CD4-positive, alpha-beta T cell (primary cell): ENCODE results near the gene PSMD12. TPM values are rescaled to one million over a fixed set of nuclear protein-coding genes. Genes with fewer than 3 reads are reported as not detected.
A peak's percentile ranks its signal among the peaks of the same experiment; 100 is the strongest.
"Not testable (repeated sequence)": the region's sequence is repeated elsewhere in the genome, so short reads cannot be mapped to it uniquely, and the experiment has no call there.

Experiments used
- ATAC-seq: fragments of 200-7000 bp; cut with Tn5 transposase; one replicate; pipeline ENCODE4 v1.10.0; 2022; ENCODE audit warnings: mild to moderate bottlenecking; ENCODE audit not compliant: poor library complexity
- CTCF ChIA-PET: fragments of 350-600 bp; sonication (Branson Sonifier 250); formaldehyde crosslinking; loops from one replicate; lab custom pipeline; 2021; ENCODE audit warnings: antibody characterized with exemption, inconsistent platforms; lab: Charles Lee
- POLR2A ChIA-PET: fragments of 350-600 bp; sonication (Branson Sonifier 250); formaldehyde crosslinking; loops from one replicate; lab custom pipeline; 2021; ENCODE audit warnings: antibody characterized with exemption, inconsistent platforms; lab: Charles Lee
- DNase-seq, 14 experiments: peaks; one replicate each; pipeline ENCODE4 v3.0.0-alpha.2; 2013 to 2020; ENCODE audit warnings: mixed read lengths in 2 of 14
- H3K27ac ChIP-seq, 2 donors: one replicate each; pipeline versions ENCODE4 v1.5.1 to v1.7.0; 2013; ENCODE audit warnings: low read length in 2 of 2, low read depth in 1 of 2, mild to moderate bottlenecking in 1 of 2
- H3K27me3 ChIP-seq, 2 experiments: 1 replicate in 1 of 2; 2 replicates in 1 of 2; pipeline versions ENCODE4 v1.6.1 to v1.7.0; 2013; ENCODE audit warnings: low read length in 2 of 2, control low read depth in 1 of 2, mild to moderate bottlenecking in 1 of 2, moderate library complexity in 1 of 2; ENCODE audit not compliant: insufficient read depth in 2 of 2, control insufficient read depth in 1 of 2
- H3K36me3 ChIP-seq: one replicate; pipeline ENCODE4 v1.6.1; 2013; ENCODE audit warnings: low read length, control low read depth; ENCODE audit not compliant: insufficient read depth
- H3K4me1 ChIP-seq: one replicate; pipeline ENCODE4 v1.6.1; 2013; ENCODE audit warnings: low read length, control low read depth; ENCODE audit not compliant: insufficient read depth
- H3K4me3 ChIP-seq: one replicate; pipeline ENCODE4 v1.5.1; 2013; ENCODE audit warnings: mild to moderate bottlenecking, low read length, moderate library complexity
- H3K9me3 ChIP-seq, 2 experiments: 1 replicate in 1 of 2; 2 replicates in 1 of 2; pipeline versions ENCODE4 v1.6.1 to v1.7.0; 2013; ENCODE audit warnings: low read length in 2 of 2, mild to moderate bottlenecking in 2 of 2, control low read depth in 1 of 2, moderate library complexity in 1 of 2; ENCODE audit not compliant: control insufficient read depth in 1 of 2, insufficient read depth in 1 of 2
- H3K27ac Mint-ChIP-seq: one replicate; pipeline ENCODE4 v1.8.0; 2020; ENCODE audit warnings: mixed read lengths
- H3K27me3 Mint-ChIP-seq: one replicate; pipeline ENCODE4 v1.8.0; 2021; ENCODE audit warnings: mixed read lengths
- H3K36me3 Mint-ChIP-seq: one replicate; pipeline ENCODE4 v1.8.0; 2021; ENCODE audit warnings: low read depth, mixed read lengths
- H3K4me1 Mint-ChIP-seq: one replicate; pipeline ENCODE4 v1.8.0; 2021; ENCODE audit warnings: low read depth, mixed read lengths
- H3K4me3 Mint-ChIP-seq: one replicate; pipeline ENCODE4 v1.8.0; 2020; ENCODE audit warnings: mild to moderate bottlenecking, mixed read lengths
- H3K9me3 Mint-ChIP-seq: one replicate; pipeline ENCODE4 v1.8.0; 2020; ENCODE audit warnings: mixed read lengths
- intact Hi-C, 2 experiments: fragments of 100-400 bp; cut with DNase I in 1 of 2; cut with micrococcal nuclease in 1 of 2; formaldehyde crosslinking; loops; one replicate each; pipeline versions ENCODE4 v1.15.1 to v1.9.0; 2023 to 2025; cut with DNase I, micrococcal nuclease
- total RNA-seq, 174 experiments: library from RNA in 2 of 174; stranded (reverse) in 2 of 174; gene quantifications; one replicate each; pipeline ENCODE4 v1.2.3 and lab custom pipeline; 2021 to 2026
- TF ChIP-seq, protein P1 (sequence below): fragments of 200-600 bp; IDR thresholded peaks from one replicate; pipeline ENCODE4 v1.8.0; 2022; ENCODE audit warnings: antibody characterized with exemption, mild to moderate bottlenecking

The PSMD12 gene
- total RNA-seq, 2 experiments from 2014 or later, result 49.3 to 52.5 TPM

DNA sequence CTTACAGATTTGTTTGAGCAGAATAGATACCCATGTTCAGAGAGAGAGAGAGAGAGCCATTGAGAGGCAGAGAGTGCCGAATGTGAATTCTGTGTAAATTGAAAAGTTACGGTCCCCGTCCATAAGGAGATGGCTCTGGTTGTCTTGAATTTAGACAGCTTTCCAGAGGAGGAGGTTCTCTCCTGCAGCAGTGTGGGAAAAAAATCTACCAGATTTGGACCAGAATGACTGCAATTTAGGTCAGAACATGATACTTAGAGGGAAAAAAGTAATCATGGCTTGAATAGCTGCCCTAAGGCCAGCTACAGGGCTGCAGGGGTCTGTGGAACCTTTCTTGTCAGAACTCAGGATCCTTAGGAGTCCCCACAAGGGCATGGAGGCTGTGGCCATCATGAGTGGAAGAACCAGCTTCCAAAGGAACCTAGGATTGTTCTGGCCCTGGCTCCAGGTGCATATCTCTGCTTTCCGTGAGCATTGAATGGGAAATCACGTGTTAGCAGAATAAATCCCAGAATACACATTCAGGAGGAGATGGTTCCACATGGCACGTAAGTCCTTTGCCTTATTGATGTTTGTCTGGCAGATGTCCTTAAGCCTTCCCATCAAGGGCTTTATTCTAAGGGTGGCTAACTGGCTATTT lies 23.7 kb upstream of the PSMD12 start:
- Mint-ChIP-seq H3K27ac (peak overlapping the region; percentile 92), H3K36me3 (peaks cover 55% of the 10 kb centered on the region), H3K4me3 (peak overlapping the region; percentile 86), H3K9me3 (no peaks in the 10 kb centered on the region), H3K27me3 (no peaks in the 10 kb centered on the region), H3K4me1 (peaks cover 76% of the 10 kb centered on the region)
- Histone ChIP-seq H3K4me1 (peaks cover 59% of the 10 kb centered on the region), H3K4me3 (peak overlapping the region; percentile 20), H3K36me3 (peaks cover 14% of the 10 kb centered on the region), H3K9me3 (no peaks in the 10 kb centered on the region), H3K27me3 (no peaks in the 10 kb centered on the region), H3K27ac (peak overlapping the region; percentile 50 to 55)
- no peak for DNase-seq
- CTCF ChIA-PET, result interaction anchor here (0.5 to 7.3 kb wide), 5 partner anchors 11 to 988 kb away, joined by 3 to 53 read pairs (median 3); no protein-coding TSS in a partner anchor
- TF ChIP-seq, protein P1, sequence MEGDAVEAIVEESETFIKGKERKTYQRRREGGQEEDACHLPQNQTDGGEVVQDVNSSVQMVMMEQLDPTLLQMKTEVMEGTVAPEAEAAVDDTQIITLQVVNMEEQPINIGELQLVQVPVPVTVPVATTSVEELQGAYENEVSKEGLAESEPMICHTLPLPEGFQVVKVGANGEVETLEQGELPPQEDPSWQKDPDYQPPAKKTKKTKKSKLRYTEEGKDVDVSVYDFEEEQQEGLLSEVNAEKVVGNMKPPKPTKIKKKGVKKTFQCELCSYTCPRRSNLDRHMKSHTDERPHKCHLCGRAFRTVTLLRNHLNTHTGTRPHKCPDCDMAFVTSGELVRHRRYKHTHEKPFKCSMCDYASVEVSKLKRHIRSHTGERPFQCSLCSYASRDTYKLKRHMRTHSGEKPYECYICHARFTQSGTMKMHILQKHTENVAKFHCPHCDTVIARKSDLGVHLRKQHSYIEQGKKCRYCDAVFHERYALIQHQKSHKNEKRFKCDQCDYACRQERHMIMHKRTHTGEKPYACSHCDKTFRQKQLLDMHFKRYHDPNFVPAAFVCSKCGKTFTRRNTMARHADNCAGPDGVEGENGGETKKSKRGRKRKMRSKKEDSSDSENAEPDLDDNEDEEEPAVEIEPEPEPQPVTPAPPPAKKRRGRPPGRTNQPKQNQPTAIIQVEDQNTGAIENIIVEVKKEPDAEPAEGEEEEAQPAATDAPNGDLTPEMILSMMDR, result no peak
- intact Hi-C loops, result loop anchor here in 1 of 2 experiments (1.0 kb wide), 1 partner anchor 85 kb away; no protein-coding TSS in a partner anchor
- peak; percentile 2 for ATAC-seq
- POLR2A ChIA-PET, result interaction anchor here (0.6 to 3.5 kb wide), 12 partner anchors 9 to 88 kb away, joined by 3 to 28 read pairs (median 6); partner anchors contain the start of gene PITPNC1

DNA sequence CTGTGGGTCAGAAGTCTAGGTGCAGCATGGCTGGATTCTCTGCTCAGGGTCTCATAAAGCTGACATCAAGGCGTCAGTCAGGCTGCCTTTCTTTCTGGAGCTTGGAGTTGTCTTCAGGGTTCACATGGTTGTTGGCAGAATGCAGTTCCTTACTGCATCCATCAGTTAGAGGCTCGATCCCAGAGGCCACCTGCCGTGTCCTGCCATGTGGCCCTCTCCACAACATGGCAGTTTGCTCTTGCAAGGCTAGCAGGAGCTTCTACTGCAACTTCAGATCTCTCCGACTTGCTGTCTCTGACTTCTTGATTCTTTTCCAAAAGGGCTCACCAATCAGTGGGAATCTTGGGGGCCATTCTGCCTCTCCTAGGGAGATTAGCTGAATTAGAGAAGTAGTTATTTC lies 22.6 kb upstream of the PSMD12 start:
- DNase-seq (no peak), ATAC-seq (no peak)
- intact Hi-C loops, result loop anchor here in 1 of 2 experiments (5.0 kb wide), 1 partner anchor 33 kb away; no protein-coding TSS in a partner anchor
- Mint-ChIP-seq H3K27me3 (no peaks in the 10 kb centered on the region), H3K36me3 (peaks cover 53% of the 10 kb centered on the region), H3K9me3 (no peaks in the 10 kb centered on the region), H3K4me1 (peaks cover 75% of the 10 kb centered on the region), H3K27ac (peak overlapping the region; percentile 92), H3K4me3 (no peak overlapping the region)
- Histone ChIP-seq H3K27ac (peak overlapping the region; percentile 39 to 49), H3K4me1 (peaks cover 61% of the 10 kb centered on the region), H3K4me3 (no peak overlapping the region), H3K9me3 (peaks cover 0 to 3% of the 10 kb centered on the region in 2 experiments), H3K27me3 (no peaks in the 10 kb centered on the region), H3K36me3 (peaks cover 11% of the 10 kb centered on the region)
- TF ChIP-seq, protein P1, result no peak
- ChIA-PET POLR2A (interaction anchor here (1.1 to 3.5 kb wide), 8 partner anchors 10 to 89 kb away, joined by 3 to 28 read pairs (median 13); partner anchors contain the start of gene PITPNC1), CTCF (interaction anchor here (1.1 to 7.3 kb wide), 3 partner anchors 9 to 86 kb away, joined by 3 to 53 read pairs (median 16); no protein-coding TSS in a partner anchor)

DNA sequence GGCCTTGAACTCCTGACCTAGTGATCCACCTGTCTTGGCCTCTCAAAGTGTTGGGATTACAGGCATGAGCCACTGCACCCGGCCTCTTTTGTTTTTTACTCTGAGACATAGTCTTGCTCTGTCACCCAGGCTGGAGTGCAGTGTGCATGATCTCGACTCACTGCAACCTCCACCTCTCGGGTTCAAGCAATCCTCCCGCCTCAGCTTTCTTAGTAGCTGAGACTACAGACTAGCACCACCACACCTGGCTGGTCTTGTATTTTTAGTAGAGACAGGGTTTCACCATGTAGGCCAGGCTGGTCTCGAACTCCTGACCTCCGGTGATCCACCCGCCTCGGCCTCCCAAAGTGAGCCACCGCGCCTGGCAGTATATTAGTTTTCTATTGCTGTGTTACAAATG lies 22.2 kb upstream of the PSMD12 start:
- not testable (repeated sequence) for DNase-seq, H3K4me3 Mint-ChIP-seq, H3K9me3 ChIP-seq, H3K9me3 Mint-ChIP-seq, ATAC-seq, H3K4me3 ChIP-seq, H3K27me3 Mint-ChIP-seq, H3K36me3 ChIP-seq, H3K27me3 ChIP-seq
- peaks cover 54% of the 10 kb centered on the region for H3K36me3 Mint-ChIP-seq
- CTCF ChIA-PET, result interaction anchor here (1.1 to 7.3 kb wide), 3 partner anchors 9 to 87 kb away, joined by 3 to 53 read pairs (median 16); no protein-coding TSS in a partner anchor
- H3K27ac Mint-ChIP-seq, result peak overlapping the region; percentile 92
- intact Hi-C loops, result loop anchor here in 1 of 2 experiments (5.0 kb wide), 1 partner anchor 34 kb away; no protein-coding TSS in a partner anchor
- POLR2A ChIA-PET, result interaction anchor here (2.0 to 3.5 kb wide), 5 partner anchors 11 to 89 kb away, joined by 7 to 28 read pairs (median 19); partner anchors contain the start of gene PITPNC1
- H3K4me1 ChIP-seq, result peaks cover 61% of the 10 kb centered on the region
- peaks cover 76% of the 10 kb centered on the region for H3K4me1 Mint-ChIP-seq
- peak overlapping the region in 1 of 2 donors; percentile 49 for H3K27ac ChIP-seq
